Measurements from ENCODE around the gene SPR. TPM values are rescaled to one million over a fixed set of nuclear protein-coding genes. Genes with fewer than 3 reads are reported as not detected.

The SPR gene
- total and polyA plus RNA-seq, 9 of the 15 experiments (the other 6 are each of a cell fraction or from before 2014, with no cell fraction given): 7.7 to 38.3 (median 26.3) TPM

- TF ChIP-seq RREB1 (CRISPR knock-in tag; IDR thresholded peaks at IDR 0.05) (no peak), NCOA1 (IDR thresholded peaks at IDR 0.05; ENCODE audit: low read depth) (no peak), PTTG1 (tag; IDR thresholded peaks at IDR 0.05; ENCODE audit: low read depth) (no peak), CSDE1 (IDR thresholded peaks at IDR 0.05) (no peak), ZNF561 (CRISPR knock-in tag; conservative IDR thresholded peaks at IDR 0.05) (no peak), GTF2B (IDR thresholded peaks at IDR 0.05; ENCODE audit: extremely low read depth, insufficient read length) (no peak), IRF1 (CRISPR knock-in tag; IDR thresholded peaks at IDR 0.05; ENCODE audit: borderline replicate concordance) (no peak)
- TF ChIP-seq, protein P1, sequence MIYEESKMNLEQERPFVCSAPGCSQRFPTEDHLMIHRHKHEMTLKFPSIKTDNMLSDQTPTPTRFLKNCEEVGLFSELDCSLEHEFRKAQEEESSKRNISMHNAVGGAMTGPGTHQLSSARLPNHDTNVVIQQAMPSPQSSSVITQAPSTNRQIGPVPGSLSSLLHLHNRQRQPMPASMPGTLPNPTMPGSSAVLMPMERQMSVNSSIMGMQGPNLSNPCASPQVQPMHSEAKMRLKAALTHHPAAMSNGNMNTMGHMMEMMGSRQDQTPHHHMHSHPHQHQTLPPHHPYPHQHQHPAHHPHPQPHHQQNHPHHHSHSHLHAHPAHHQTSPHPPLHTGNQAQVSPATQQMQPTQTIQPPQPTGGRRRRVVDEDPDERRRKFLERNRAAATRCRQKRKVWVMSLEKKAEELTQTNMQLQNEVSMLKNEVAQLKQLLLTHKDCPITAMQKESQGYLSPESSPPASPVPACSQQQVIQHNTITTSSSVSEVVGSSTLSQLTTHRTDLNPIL (CRISPR knock-in tag; IDR thresholded peaks at IDR 0.05): no peak
- TF ChIP-seq, protein P2, sequence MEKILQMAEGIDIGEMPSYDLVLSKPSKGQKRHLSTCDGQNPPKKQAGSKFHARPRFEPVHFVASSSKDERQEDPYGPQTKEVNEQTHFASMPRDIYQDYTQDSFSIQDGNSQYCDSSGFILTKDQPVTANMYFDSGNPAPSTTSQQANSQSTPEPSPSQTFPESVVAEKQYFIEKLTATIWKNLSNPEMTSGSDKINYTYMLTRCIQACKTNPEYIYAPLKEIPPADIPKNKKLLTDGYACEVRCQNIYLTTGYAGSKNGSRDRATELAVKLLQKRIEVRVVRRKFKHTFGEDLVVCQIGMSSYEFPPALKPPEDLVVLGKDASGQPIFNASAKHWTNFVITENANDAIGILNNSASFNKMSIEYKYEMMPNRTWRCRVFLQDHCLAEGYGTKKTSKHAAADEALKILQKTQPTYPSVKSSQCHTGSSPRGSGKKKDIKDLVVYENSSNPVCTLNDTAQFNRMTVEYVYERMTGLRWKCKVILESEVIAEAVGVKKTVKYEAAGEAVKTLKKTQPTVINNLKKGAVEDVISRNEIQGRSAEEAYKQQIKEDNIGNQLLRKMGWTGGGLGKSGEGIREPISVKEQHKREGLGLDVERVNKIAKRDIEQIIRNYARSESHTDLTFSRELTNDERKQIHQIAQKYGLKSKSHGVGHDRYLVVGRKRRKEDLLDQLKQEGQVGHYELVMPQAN (IDR thresholded peaks at IDR 0.05; ENCODE audit: borderline replicate concordance): no peak
Measured at GRCh38 chr2:72938455-72938854, 51.2 kb downstream of the SPR start (continued).

Data from K562 (cell line).